Activated CD8-positive, alpha-beta T cell treated with anti-CD3 and anti-CD28 coated beads for 36 hours (primary cell): ENCODE measurements around the gene PSMG3. TPM values are rescaled to one million over a fixed set of nuclear protein-coding genes. Genes with fewer than 3 reads are reported as not detected.
A peak's percentile ranks its signal among the peaks of the same experiment; 100 is the strongest.

Experiments used
- ATAC-seq: fragments of 200-7000 bp; cut with Tn5 transposase; one replicate; pipeline ENCODE4 v1.10.0; 2021; ENCODE audit warnings: mild to moderate bottlenecking, moderate library complexity
- CTCF ChIA-PET: fragments of 350-600 bp; sonication (Branson Sonifier 250); formaldehyde crosslinking; loops from one replicate; lab custom pipeline; 2021; ENCODE audit warnings: antibody characterized with exemption; lab: Charles Lee
- POLR2A ChIA-PET: fragments of 350-600 bp; sonication (Branson Sonifier 250); formaldehyde crosslinking; loops from one replicate; lab custom pipeline; 2021; ENCODE audit warnings: antibody characterized with exemption; lab: Charles Lee
- DNase-seq: peaks from one replicate; pipeline ENCODE4 v3.0.0-alpha.2; 2020
- H3K27ac Mint-ChIP-seq: one replicate; pipeline ENCODE4 v1.8.0; 2021; ENCODE audit warnings: mild to moderate bottlenecking, mixed read lengths
- H3K27me3 Mint-ChIP-seq: one replicate; pipeline ENCODE4 v1.8.0; 2021; ENCODE audit warnings: mixed read lengths
- H3K36me3 Mint-ChIP-seq: one replicate; pipeline ENCODE4 v1.8.0; 2021; ENCODE audit warnings: low read depth, mixed read lengths
- H3K4me1 Mint-ChIP-seq: one replicate; pipeline ENCODE4 v1.8.0; 2021; ENCODE audit warnings: low read depth, mixed read lengths
- H3K4me3 Mint-ChIP-seq: one replicate; pipeline ENCODE4 v1.8.0; 2021; ENCODE audit warnings: mild to moderate bottlenecking, moderate library complexity, mixed read lengths
- H3K9me3 Mint-ChIP-seq: one replicate; pipeline ENCODE4 v1.8.0; 2021; ENCODE audit warnings: mixed read lengths
- intact Hi-C: fragments of 100-400 bp; cut with micrococcal nuclease; formaldehyde crosslinking; loops from one replicate; pipeline ENCODE4 v1.10.0; 2022
- total RNA-seq, 2 experiments: library from RNA; stranded (reverse); gene quantifications; one replicate each; pipeline ENCODE4 v1.2.3, GENCODE V29; 2021
- TF ChIP-seq, protein P1 (sequence below): fragments of 200-600 bp; IDR thresholded peaks from one replicate; pipeline ENCODE4 v1.8.0; 2022; ENCODE audit warnings: antibody characterized with exemption, mild to moderate bottlenecking

The PSMG3 gene
- total RNA-seq, 2 experiments from 2014 or later: 38.9 to 41.5 TPM

DNA sequence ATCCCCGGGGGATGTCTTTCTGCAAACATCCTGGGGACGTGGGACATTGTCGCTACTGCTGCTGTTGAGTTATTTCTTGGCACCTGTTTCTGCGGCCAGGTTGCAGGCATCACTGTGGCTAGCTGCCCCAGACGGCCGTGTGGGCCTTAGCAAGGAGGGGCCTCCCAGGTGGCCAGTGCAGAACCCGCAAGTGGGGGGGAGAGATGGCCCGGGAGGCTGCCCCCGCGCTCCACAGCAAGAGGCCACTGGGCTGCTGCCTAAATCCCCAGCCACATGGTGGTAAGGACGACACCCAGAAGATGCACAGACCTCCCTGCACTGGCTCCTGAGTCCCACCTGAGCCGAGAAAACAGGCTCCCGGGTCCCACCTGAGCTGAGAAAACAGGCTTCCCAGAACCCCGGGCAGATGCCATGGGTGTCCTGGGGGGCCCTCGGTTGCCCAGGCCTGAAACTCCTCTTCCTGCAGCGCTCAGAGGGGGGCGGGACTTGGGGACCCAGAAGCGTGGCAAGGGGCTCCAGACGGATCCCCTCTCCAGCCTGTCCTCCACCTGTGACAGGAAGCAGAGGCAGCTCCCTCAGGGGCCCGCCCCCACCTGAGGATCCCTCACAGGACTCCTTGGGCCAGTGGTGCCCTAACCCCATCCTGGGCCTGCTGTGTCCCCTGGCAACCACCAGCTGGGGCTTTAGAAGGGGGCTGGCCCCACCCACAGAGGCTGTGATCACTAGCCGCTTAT is 40.3 kb downstream of the PSMG3 start:
- no peak for ATAC-seq
- no peak for DNase-seq
- ChIA-PET CTCF (no interaction called here), POLR2A (interaction anchor here (0.6 kb wide), 1 partner anchor 20 kb away, joined by 3 read pairs; no protein-coding TSS in a partner anchor)
- Mint-ChIP-seq H3K9me3 (no peaks in the 10 kb centered on the region), H3K36me3 (peaks cover 3% of the 10 kb centered on the region), H3K27ac (peak overlapping the region; percentile 64), H3K4me1 (peaks cover 21% of the 10 kb centered on the region), H3K4me3 (peak overlapping the region; percentile 64), H3K27me3 (peaks cover 4% of the 10 kb centered on the region)
- TF ChIP-seq, protein P1, sequence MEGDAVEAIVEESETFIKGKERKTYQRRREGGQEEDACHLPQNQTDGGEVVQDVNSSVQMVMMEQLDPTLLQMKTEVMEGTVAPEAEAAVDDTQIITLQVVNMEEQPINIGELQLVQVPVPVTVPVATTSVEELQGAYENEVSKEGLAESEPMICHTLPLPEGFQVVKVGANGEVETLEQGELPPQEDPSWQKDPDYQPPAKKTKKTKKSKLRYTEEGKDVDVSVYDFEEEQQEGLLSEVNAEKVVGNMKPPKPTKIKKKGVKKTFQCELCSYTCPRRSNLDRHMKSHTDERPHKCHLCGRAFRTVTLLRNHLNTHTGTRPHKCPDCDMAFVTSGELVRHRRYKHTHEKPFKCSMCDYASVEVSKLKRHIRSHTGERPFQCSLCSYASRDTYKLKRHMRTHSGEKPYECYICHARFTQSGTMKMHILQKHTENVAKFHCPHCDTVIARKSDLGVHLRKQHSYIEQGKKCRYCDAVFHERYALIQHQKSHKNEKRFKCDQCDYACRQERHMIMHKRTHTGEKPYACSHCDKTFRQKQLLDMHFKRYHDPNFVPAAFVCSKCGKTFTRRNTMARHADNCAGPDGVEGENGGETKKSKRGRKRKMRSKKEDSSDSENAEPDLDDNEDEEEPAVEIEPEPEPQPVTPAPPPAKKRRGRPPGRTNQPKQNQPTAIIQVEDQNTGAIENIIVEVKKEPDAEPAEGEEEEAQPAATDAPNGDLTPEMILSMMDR: no peak
- intact Hi-C loops: no loop called here

DNA sequence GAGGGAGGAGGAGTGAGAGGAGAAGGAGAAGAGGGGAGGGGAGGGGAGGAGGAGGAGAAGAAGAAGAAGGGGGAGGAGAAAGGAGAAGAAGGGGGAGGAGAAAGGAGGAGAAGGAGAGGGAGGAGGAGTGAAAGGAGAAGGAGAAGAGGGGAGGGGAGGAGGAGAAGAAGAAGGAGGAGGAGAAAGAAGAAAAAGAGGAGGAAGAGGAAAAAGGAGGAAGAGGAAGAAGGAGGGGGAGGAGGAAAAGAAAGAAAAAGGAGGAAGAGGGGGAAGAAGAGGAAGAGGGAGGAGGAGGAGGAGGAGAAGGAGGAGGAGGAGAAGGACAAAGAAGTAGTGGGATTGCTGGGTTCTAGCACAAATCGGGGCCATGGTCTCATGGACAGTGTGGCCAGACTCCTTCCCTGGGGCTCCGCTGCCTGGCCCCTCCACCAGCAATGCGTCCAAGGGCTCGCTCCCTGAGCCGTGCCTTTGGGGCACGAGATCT is 43.5 kb downstream of the PSMG3 start:
- ChIA-PET POLR2A (no interaction called here), CTCF (no interaction called here)
- H3K9me3 Mint-ChIP-seq: no peaks in the 10 kb centered on the region
- no peak overlapping the region for H3K4me3 Mint-ChIP-seq
- TF ChIP-seq, protein P1: no peak
- H3K4me1 Mint-ChIP-seq: peaks cover 4% of the 10 kb centered on the region
- no peaks in the 10 kb centered on the region for H3K36me3 Mint-ChIP-seq
- intact Hi-C loops: no loop called here
- H3K27me3 Mint-ChIP-seq: peaks cover 4% of the 10 kb centered on the region
- ATAC-seq (no peak), DNase-seq (no peak)
- no peak overlapping the region for H3K27ac Mint-ChIP-seq

DNA sequence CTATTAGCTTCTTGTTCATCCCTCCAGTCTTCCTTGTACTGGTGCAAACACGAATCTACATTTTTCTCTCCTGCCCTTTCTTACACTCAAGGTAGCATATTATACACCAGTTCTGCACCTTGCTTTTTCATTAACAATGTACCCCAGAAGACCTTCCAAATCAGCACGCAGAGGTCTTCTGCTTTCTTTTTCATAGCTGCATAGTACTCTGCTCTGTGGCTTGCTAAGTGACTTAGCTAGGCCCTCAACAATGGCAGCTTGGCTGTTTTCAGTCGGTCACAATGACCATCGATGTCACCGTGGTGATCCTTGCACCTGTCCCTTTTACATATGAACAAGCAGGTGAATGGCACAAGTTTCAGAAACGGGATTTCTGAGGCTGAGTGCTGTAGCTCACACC is 44.4 kb downstream of the PSMG3 start:
- Mint-ChIP-seq H3K36me3 (no peaks in the 10 kb centered on the region), H3K27ac (no peak overlapping the region), H3K4me3 (no peak overlapping the region), H3K9me3 (no peaks in the 10 kb centered on the region), H3K27me3 (peaks cover 4% of the 10 kb centered on the region), H3K4me1 (peaks cover 5% of the 10 kb centered on the region)
- ChIA-PET POLR2A (interaction anchor here (1.3 kb wide), 1 partner anchor 8 kb away, joined by 3 read pairs; no protein-coding TSS in a partner anchor), CTCF (no interaction called here)
- ATAC-seq: no peak
- TF ChIP-seq, protein P1: no peak
- intact Hi-C loops: no loop called here
- DNase-seq: no peak

DNA sequence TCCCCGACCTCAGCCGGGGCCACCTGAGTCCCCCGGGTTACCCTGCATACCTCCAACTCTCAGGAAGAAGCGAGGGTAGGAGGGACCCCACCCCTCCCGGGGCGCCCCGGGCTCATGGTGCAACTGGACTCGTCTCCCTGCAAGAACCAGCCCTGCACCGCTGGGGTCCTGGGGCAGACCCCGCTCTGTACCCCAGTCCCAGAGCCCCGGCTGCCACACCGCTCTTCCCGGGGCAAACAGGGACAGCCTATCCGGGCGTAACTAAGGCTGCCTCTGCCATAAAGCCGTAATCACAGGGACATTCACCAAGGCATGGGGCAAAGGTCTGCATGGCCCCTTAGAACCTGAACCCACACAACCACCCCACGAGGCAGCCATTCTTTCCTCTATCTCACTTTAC is 46.0 kb downstream of the PSMG3 start:
- ChIA-PET CTCF (no interaction called here), POLR2A (no interaction called here)
- H3K4me3 Mint-ChIP-seq: no peak overlapping the region
- intact Hi-C loops: no loop called here
- H3K27ac Mint-ChIP-seq: no peak overlapping the region
- no peak for ATAC-seq
- H3K36me3 Mint-ChIP-seq: no peaks in the 10 kb centered on the region
- no peak for DNase-seq
- H3K9me3 Mint-ChIP-seq: peaks cover 4% of the 10 kb centered on the region
- TF ChIP-seq, protein P1: no peak
- peaks cover 5% of the 10 kb centered on the region for H3K4me1 Mint-ChIP-seq
- H3K27me3 Mint-ChIP-seq: peaks cover 4% of the 10 kb centered on the region

DNA sequence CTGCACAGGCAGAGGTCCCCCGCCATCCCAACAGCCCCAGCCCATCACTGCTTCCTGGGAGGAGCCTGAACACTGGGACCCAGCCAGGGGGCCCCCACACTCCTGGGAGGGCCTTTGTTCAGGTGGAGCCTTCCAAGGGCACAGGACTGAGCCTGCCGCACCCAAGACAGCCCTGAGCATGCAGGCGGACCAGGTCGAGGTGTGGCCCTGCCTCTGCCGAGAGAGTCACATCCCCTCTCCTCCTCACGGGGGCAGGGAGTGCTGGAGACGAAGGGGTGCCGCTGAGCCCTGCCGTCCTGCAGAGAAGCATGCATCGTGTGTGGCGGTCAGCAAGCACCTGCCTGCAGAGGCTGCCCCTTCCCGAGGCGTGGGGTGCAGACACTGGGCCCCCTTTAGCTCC is 46.6 kb downstream of the PSMG3 start:
- H3K4me1 Mint-ChIP-seq: peaks cover 5% of the 10 kb centered on the region
- intact Hi-C loops: no loop called here

More for the DNA sequence above, 46.6 kb downstream of the PSMG3 start:
- peaks cover 4% of the 10 kb centered on the region for H3K27me3 Mint-ChIP-seq
- H3K9me3 Mint-ChIP-seq: peaks cover 4% of the 10 kb centered on the region
- no peak for DNase-seq
- TF ChIP-seq, protein P1: no peak
- CTCF ChIA-PET: no interaction called here
- no peak overlapping the region for H3K27ac Mint-ChIP-seq
- no peak for ATAC-seq
- no peaks in the 10 kb centered on the region for H3K36me3 Mint-ChIP-seq
- POLR2A ChIA-PET: no interaction called here
- H3K4me3 Mint-ChIP-seq: no peak overlapping the region
